Stimulated activated CD8-positive, alpha-beta memory T cell treated with anti-CD3 and anti-CD28 coated beads, Interleukin-15, amount 100 ng/mL, for 1 hour (primary cell): ENCODE results near the gene CFAP65.
A peak's percentile ranks its signal among the peaks of the same experiment; 100 is the strongest.

Source experiments
- DNase-seq: peaks from one replicate; pipeline ENCODE4 v3.0.0-alpha.2; 2020; ENCODE audit warnings: low read depth

The CFAP65 gene

DNA sequence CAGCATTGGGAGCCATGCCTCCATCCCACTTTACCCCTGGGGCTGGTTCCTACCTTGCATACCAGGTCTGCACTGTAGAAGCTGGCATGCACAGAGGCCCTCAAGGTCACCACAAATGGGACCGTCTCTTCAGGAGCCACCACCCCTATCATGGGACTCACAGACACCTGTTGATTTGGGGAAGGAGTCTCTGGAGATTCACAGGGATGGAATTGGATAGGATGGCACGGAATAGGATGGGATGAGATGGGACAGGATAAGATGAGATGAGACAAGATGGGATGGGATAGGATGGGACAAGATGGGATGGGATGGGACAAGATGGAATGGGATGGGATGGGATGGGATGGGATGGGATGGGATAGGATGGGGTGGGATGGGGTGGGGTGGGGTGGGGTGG lies 32.0 kb downstream of the CFAP65 start:
- DNase-seq, result no peak

DNA sequence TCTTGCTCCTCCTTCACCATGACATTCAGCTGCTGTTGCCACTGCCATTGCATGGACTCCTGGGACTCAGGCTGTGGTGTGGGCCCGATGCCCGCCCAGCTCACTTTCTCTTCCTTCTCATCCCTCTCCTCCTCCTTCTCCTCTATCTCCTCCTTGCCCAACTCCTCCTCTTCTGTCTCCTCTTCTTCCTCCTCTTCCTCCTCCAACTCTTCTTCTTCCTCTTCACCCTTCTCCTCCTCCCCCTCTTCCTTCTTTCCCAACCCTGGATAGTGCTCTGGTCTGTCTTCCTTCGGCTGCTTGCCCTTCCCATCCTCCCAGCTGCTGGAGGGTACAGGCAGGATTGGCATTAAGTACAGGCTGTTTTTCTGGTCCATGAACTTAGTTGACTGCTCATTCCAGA lies 37.3 kb downstream of the CFAP65 start:
- DNase-seq, result no peak

DNA sequence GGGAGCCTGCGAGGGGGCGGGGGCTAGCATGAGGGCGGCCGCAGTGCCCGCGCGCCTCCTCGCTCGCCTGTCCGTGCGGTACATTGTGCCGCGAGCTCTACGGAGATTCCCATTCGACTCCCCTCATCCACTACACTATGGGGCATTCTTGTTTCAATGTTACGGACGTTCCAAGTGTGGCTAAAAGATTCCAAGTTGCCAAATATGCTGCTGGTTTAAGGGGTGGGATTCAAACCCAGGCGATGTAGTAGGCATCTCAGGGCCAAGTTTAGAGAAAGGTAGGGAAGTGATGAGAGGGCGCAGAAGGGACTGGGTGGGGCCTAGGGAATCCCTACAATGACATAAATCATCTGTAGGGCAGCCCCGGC lies 38.1 kb downstream of the CFAP65 start:
- DNase-seq, result no peak

DNA sequence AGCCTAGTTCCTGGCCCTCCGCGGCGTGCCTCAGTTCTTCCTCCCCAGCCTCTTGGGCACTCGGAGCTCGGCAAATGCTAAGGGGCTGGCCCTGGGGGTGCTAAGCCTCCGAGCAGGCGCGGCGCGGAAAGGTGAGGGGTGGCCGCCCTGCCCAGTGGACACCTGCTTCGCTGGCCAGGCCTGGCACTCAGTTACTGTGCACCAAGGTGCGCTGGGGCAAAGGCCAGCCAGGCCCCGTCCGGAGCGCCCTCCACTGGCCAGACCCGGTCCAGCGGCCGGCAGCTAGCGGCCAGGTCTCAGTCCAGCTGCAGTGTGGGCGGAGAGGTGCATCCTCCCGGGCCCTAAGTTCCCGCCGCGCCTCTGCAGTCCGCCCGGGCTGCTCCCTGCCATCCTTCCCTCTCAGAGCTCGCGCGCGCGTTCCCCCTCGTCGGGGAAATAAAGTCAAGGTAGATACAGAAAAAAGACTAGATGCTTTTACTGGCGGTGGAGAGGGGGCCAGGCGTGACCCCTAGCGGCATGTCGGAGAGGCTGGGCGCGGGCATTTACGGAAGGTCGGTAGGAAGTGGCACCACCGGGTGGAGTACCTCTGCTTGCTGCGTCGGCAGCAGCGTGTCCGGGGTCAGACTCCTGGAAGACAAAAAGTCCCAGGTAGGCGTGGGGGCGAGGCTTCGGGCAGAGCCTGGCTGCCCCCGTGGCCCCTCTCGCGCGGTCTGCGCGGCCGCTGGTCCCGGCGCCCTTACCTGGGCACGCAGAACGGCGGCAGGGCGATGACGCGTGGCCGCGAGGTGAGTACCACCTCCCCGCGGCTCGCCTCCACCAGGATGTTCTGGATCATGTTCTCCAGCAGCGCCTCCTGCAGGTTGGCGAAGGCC lies 38.7 kb downstream of the CFAP65 start:
- DNase-seq, result no peak

DNA sequence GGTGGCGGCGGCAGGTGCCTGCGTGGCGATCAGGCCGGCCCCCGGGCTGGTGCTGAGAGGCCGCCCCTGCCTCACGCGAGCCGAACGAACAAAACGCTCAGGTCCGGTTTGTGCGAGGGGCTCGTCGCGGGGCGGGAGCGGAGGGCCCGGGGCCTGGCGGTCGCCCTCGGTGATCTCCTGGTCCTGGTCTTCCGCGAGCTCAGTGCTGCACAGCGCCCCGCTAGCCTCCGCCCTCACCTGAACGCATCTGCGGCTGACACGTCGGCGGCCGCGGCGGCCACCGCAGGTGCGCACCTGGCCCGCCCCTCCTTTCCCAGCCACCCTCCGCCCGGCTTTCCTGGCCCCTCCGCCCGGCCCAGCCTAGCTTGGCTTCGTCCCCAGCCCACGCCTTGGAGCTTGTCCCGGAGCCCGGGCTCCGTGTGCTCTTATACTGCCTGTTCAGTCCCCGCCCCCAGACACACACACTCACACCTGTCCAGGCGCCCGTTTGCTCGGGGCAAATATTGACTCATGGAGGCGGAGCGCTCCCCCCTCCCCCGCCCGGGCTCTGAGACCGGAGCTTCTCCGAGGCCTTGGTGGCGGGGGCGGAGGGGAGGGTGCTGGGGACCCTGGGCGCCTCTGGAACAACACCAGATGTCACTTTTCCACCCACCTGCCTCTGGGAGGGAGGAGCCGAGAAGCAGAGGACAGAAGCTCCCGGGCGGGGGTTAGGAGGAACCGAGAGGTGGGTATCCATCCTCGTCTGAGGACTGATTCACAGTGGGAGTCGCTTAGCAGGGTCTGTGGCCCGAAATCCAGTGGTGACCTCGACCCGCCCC lies 39.5 kb downstream of the CFAP65 start:
- no peak for DNase-seq

DNA sequence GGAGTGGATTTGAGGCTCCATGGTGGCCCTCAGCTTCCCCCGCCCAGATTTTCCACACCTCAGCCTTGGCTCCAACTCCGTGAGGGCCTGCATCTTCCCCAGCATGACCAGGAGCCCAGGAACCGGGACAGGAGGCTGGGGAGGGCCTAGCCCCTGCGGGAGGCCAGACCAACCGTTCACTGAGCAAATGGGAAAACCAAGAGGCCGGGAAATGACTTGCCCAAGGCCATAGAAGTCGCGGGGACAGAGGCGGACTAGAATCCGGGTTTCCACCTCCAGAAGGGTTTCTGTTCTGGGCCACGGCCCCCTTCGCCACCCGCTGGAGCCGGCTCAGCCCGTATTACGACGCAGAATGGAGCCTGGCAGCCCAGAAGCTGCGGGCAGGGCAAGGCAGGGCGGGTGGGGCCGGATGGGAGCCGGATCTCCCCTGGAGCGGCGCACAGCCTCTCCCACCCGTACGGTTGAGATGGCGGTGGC lies 40.2 kb downstream of the CFAP65 start:
- DNase-seq, result no peak

DNA sequence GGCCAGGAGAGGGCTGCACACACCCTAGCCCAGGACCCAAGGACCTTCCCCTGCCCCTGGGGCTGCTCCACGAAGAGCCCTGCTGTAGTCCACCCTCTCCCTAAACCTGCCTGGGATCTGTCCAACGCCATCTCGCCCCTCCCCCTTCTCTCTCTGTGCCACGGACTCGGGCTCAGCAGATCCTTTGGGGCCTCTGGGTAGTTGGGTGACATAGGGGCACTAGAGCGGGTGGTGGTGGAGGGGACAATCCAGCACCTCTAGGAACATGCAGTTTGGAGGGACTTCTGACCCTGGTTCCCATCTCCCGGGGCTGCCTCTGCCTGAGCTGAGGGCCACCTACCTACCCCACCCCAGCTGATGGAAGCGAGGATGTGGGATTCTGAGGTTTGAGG lies 40.8 kb downstream of the CFAP65 start:
- no peak for DNase-seq

DNA sequence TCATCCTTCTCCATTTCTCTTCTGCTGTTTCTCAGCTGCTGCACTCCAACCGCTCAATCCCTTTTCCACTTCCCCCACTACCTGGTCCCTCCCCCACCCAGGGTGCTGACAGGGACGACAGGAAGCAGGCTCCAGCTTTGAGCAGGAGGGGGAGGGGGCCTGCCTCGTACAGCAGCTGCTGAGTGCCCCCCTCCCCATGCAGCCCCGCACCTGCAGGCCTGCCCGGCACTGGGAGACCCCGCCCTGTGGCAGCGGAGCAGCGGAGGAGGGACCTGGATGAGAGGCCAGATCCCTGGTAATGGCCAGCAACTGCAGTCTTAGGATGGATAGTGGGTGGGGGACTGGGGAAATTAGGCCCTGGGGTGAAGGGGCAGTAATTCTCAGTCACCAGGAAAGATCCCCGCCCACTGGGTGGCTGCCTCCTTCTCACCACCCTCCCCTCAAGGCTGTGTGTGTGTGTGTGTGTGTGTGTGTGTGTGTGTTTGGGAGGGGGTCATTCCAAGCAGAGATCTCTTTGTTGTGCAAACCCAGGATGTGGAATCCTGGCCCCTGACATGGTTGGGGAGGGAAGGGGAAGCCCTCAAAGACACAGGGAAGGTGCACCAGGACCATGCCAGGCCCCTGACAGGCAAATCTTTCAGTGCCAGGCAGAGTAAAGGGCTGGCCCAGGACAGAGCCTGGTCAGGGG lies 41.3 kb downstream of the CFAP65 start:
- no peak for DNase-seq

DNA sequence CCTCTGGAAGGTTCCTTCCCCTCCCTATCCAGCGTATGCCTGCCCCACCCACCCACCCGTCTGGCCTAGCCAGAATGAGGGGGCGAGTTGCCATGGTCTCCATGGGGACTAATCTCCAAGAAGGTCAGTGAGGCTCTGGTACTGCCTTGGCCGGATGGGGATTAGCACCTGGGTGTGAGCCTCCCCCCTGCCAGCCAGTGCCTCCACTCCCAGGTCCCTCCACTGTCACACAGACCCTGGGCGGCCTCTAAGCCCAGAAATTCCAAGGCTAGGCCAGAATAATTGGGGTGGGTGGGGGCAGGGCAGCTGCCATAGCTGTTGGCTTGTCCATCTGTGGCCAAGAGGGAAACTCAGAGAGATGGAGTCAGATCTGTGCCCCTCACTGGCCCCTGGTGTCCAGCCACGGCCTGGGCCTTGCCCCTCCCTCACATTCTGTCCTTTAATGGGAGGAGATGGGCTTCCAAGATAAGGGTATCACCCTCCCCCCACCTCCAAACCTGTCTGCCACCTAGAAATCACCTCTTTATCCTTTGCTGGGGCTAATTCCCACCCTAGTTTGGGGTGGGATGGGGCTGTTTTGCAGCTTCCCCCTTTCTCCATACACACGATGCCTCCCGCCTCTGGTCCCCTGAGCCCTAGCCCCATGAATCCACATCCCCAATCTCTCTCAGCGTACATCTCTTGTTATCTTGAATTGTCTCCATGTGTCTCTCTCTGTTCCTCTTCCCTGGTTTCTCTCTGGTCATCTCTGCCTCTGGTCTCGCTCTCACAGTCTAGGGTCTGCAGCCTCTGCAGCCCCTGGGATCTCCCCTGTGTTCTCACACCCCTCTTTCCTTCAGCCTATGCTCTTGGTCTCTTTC lies 42.1 kb downstream of the CFAP65 start:
- DNase-seq, result no peak

DNA sequence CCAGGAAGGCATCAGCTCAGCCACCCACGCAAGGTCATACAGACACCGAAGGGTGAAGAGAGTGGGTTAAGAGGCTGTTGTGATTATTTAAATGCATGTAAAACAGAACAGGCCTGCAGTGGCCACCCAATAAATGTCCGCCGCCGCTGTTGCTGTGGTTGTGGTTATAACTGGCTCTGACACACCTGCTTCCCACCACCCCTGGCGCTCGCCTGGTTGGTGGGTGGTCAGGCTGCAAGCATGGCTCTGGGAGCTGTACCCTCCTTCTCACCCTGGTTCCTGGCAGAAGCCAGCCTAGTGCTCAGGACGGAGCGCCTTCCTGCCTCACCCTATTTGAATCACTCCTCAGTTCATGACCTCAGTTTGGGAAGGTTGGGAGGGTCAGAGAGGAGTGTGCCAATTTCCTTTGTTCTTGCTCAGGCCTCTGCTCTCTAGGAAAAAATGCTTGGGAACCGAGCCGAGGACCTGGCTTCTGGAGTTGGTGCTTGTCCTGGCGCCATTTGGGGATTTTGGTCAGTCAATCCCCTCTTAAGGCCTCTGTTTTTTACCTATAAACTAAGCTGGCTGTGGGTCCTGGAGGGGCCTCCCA lies 42.8 kb downstream of the CFAP65 start:
- no peak for DNase-seq

DNA sequence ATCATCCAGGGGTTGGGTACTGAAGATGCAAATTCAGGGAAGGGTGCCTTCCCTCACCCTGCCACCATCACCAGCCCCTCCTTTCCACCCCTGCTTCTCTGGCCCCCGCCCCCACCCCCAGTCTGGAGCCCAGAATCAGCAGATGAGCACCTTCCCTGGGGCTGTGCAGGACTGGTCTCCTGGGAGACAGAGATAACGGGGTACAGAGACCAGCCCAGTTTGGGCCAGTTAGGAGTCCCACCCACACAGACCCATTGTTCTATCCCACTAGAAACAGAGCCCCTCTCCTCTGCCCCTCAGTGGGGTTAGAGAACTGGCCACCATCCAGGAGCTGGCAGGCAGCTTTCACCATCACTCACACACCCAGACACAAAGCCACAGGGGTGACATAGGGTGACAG lies 43.6 kb downstream of the CFAP65 start:
- DNase-seq, result no peak

DNA sequence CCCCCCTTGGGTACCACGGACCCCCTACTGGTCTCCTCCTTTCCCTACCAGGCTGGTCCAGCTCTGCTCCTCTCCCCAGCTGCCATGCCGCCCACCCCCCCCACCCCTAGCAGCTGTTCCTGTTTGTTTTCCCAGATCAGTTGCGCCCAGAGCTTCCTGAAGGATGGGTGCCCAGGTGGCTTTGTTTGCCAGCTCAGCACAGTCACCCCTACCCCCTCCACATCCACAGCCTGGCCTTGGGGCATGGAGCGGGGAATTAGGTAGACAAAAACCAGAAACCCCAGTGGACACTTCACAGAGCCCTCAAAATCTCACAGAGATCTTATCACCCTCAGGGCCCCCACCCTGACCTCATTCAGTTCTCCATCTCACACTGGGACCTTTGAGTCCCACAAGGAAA lies 44.4 kb downstream of the CFAP65 start:
- DNase-seq, result no peak

DNA sequence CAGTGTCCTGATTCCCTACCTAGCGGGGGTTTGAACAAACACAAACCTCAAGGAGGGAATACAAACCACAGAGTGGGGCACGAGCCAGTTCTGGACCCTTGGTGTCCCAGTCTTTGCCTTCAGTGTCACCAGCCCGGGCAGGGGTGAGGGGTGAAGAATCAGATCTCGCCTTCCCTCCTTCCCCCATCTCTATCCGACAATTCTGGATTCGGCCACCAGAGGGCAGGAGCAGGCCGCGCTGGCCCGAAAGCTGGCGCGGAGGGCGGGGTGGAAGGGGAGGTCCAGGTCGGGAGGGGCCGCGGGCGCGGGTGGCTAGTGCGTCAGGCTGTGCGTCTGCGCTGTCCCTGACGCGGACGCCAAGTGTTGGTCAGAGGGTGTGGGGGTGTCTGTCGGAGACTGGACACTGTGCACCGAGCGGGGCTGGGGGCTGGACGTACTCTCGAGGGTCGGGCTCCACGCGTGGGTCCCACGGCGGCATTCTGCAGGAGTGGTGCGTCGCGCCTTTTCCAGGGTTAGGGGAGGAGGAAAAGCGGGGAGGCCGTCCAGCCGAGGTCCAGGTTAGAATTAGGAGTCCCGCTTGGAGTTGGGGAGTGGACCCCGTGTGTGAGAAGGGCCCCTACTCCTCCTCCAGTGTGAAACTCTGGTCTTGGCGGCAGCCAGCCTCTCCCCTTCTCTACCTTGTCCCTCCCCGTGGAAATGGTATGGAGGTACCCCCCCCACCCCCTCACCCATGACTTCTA lies 45.2 kb downstream of the CFAP65 start:
- DNase-seq, result peak; percentile 67

DNA sequence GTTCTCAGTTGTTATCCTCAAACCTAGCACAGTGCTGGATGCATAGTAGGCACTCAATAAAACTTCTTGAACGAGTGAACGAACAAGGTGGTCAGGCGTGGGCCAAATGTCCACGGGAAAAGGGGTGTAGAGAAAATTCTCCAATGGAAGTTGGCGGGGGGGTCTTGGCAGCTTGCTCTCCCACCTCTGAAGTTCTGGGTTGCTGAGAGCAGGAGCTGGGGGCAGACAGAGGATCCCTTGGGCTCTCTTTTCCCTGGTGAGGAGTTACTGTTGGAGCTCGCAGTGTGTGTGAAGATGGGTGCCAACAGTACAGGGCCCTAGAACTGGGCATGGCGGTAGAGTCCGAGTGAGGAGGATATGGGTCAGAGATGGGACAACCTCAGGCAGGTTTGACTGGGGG lies 45.8 kb downstream of the CFAP65 start:
- no peak for DNase-seq

DNA sequence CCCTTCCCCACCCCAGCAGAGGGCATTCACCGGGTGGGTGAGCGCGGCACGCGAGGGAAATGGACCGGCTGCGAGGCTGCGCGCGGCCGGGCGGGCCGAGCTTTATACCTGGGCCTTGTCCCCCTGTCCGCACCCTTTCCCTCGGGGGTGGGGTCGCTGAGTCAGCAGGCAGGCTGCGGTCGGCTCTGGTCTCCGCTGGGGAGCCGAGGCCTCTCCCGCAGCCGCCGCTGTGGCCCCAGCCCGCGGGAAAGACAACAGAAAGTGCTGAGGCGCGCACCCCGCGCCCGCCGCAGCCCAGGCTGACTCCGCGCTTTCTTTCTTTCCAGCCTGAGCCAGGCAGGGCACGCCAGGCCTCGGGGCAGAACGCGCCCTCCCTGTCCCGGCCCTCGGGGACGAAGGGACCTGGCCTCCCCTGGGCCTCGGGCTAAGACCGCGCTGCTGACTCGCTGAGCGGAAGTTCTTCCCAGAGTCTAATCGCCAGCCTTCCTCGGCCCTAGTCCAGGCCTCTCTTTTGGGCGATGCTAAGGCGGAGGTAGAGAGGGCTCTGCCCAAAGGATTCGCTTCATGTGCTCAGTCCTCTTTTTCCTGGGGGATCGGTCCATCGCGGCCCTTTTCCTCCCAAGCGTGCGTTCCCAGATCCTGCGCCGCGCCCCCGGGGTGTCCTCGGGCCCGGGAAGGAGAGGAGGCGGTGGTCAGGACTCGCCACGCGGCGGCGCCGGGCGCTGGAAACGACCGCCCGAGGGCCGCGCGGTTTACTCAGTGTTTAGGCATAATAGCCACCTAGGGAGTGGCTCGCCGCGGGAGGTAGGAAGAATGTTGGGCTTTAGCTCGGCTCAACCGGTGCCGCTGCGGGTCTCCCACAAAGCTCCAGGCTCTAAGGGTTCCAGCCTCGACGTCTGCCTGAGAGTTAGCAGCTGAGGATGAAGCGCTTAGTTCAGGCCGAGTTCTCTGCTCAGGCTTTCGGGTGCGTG lies 47.7 kb downstream of the CFAP65 start, which contains the start of gene CRYBA2:
CRYBA2 (minus strand) TSS at position 78 of the 971 bp plus-strand sequence. CDS start 246 bp downstream, outside the sequence.
- no peak for DNase-seq

DNA sequence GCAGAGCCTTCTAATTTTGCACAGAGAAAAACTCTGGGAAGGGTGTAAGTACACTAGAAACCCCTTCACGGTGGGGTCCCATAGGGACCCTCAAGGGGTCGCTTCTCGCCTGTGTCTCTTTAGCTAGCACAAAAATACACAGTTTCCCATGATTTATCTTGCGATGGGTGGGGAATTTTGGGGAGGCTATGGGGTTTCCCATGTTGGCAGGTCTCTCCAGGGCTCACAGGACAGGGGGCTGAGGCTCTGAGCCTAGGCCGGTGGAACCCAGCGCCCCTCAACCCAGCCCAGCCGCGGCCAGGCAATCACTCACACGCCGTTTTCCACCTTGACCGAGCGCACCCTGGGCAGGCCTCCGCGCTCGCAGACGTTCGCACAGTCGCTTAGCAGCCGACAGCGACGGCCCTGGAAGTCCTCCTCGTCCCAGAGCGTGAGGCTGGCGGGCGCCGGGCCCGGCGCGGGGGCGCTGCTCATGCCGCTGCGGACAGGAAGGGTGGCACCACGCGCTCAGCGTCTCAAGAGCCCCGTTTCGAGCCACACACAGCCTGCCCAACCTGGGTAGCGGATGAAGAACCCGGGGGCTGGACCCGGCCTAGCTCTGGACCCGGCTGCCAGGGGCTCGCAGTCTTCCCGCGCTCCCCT lies 48.5 kb downstream of the CFAP65 start:
- DNase-seq, result no peak

DNA sequence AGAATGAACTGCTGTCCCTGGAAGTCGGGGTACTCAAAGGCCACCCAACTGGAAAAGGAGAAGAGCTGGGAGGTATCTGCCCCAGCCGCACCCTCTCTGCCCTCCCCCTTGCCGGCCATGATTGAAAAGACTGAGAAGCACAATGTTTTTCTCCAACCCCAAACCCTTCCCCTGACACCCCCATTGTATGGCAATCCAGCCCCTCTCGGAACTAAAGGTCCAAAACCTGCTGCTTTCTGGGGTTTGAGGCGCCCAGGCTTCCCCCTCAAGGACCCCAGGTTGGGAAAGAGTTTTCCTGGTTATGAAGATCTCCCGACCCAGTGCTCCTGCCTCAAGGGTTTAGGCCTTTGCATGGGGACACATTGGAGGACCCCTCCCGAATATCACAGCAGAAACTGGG lies 49.1 kb downstream of the CFAP65 start:
- no peak for DNase-seq

DNA sequence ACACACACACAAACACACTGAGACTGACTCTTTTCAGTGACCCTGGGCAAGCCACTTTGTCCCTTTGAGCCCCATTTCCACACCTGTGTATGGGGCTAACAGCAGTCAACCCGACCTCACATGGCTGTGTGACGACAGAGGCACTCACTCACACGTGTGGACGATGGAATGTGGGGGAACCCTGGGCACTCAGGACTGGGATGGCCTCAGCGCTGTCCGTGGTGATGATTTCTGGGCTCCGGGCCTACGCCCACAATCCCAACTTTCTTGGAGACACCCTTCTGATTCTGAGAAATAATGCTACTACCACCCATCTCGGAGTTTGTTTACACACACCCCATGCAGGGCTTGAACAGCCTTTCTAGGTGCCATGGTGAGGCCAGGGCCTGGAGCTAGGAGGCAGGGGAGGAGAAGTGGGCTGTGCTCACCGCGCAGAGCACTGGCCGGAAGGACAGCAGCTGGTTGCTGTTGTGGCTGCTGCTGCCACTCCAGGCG lies 49.6 kb downstream of the CFAP65 start:
- no peak for DNase-seq

DNA sequence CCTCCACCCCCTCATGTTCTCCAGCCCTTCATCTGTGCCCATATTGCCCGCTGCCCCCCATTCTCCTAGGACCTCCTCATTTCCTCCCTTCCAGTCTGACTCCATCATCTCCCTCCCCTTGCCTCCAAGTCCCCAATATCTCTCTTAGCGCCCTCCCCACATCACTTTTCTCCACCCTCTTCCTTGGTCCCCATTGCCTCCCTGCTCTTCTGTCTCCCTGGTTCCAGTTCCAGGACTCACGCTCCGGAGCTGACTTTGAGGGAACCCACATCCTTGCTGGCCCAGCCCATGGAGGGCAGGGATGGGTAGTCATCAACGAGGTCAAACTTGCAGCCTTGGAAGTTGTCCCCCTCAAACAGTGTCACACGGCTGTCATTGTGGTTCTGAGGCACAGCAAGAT lies 50.7 kb downstream of the CFAP65 start:
- DNase-seq, result no peak
